ENCODE measurements around the gene TAF7.
"Not testable (repeated sequence)": the region's sequence is repeated elsewhere in the genome, so short reads cannot be mapped to it uniquely, and the experiment has no call there.

The TAF7 gene

GRCh38 chr5:141345327-141345726 is 24.7 kb upstream of the TAF7 start:
- TF ChIP-seq ZFX (IDR thresholded peaks at IDR 0.05; ENCODE audit: borderline replicate concordance) (no peak), CTCF (IDR thresholded peaks at IDR 0.05) (0 out of 2 replicates have a peak, but pooled peaks have one; percentile 11)
- H3K27ac ChIP-seq, result no peak overlapping the region

GRCh38 chr5:141343953-141344463 is 23.4 kb upstream of the TAF7 start:
- no peak for TF ChIP-seq ZFX (IDR thresholded peaks at IDR 0.05; ENCODE audit: borderline replicate concordance)
- peak; percentile 52 for TF ChIP-seq CTCF (IDR thresholded peaks at IDR 0.05)
- H3K27ac ChIP-seq, result 0 out of 2 replicates have a peak overlapping the region, but pooled peaks have one; percentile 7

GRCh38 chr5:141343242-141343952 is 22.8 kb upstream of the TAF7 start, which contains the start of gene PCDHGA3:
Gene PCDHGA3, plus strand, starts transcription at chr5:141343829. Its CDS starts 205 bp downstream, at chr5:141344034.
- TF ChIP-seq CTCF (IDR thresholded peaks at IDR 0.05) (peak; percentile 74), ZFX (IDR thresholded peaks at IDR 0.05; ENCODE audit: borderline replicate concordance) (no peak)
- 0 out of 2 replicates have a peak within 1 kb of the TSS, but pooled peaks have one; percentile 7 for H3K27ac ChIP-seq

DNA sequence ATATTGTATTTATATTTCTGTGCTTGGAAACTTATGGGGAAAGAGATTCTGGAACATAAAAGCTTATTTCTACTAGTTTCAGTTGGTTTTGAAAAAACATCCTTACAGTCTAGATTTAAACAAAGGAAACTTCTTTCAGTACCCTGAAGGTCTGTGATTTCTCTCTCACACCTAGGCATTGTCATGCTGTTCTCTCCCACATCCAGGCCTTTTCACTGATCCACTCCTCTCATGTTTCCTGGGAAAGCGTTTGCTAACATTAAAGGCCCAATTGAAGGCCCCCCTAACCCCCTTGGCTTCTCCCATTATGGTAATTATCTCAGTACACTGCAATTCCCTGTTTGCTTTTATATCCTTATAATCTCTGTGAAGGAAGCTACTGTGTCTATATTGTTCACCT is 22.2 kb upstream of the TAF7 start:
- H3K27ac ChIP-seq, result no peak overlapping the region
- no peak for TF ChIP-seq ZFX (IDR thresholded peaks at IDR 0.05; ENCODE audit: borderline replicate concordance)

GRCh38 chr5:141340781-141341354 is 20.3 kb upstream of the TAF7 start:
- not testable (repeated sequence) for H3K27ac ChIP-seq

- H3K27ac ChIP-seq, result no peak within 1 kb of the TSS
- TF ChIP-seq ZFX (IDR thresholded peaks at IDR 0.05; ENCODE audit: borderline replicate concordance), result no peak
- peak; percentile 73 for TF ChIP-seq CTCF (IDR thresholded peaks at IDR 0.05)
Observed at GRCh38 chr5:141338538-141339306, 18.1 kb upstream of the TAF7 start, which contains the start of gene PCDHGA2. Gene PCDHGA2, plus strand, starts transcription at chr5:141338760.

DNA sequence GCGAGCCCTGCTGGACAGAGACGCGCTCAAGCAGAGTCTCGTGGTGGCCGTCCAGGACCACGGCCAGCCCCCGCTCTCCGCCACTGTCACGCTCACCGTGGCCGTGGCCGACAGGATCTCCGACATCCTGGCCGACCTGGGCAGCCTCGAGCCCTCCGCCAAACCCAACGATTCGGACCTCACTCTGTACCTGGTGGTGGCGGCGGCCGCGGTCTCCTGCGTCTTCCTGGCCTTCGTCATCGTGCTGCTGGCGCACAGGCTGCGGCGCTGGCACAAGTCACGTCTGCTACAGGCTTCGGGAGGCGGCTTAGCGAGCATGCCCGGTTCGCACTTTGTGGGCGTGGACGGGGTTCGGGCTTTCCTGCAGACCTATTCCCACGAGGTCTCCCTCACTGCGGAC is 12.0 kb upstream of the TAF7 start:
- not testable (repeated sequence) for H3K27ac ChIP-seq

DNA sequence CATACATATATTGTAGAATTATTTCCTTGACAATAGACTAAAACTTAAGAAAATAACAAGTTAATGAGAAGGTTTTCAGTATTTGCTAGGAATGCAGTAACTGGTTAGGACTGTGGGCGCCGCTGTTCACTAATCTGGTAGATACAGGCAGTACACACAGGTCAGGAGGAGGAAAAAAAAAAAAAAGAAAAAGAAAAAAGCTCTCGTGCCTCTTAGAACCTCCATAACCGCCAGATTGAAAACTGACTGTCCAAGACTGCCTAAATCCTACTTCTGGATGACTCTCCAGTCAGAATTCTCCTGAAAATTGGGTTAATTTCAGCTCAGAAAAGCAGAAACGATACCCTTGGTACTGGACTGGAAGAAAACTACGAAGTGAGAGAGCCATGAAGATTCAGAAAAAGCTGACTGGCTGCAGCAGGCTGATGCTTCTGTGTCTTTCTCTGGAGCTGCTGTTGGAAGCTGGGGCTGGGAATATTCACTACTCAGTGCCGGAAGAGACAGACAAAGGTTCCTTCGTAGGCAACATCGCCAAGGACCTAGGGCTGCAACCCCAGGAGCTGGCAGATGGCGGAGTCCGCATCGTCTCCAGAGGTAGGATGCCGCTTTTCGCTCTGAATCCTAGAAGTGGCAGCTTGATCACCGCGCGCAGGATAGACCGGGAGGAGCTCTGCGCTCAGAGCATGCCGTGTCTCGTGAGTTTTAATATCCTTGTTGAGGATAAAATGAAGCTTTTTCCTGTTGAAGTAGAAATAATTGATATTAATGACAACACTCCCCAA is 9.9 kb upstream of the TAF7 start, which contains the start of gene PCDHGA1:
TSS of gene PCDHGA1 (plus strand) at position 216 of the 782 bp plus-strand sequence.
- TF ChIP-seq CTCF (IDR thresholded peaks at IDR 0.05) (peak; percentile 86), ZFX (IDR thresholded peaks at IDR 0.05; ENCODE audit: borderline replicate concordance) (no peak)
- H3K27ac ChIP-seq, result no peak within 1 kb of the TSS
